Testis (tissue), 3 donors: ENCODE data around the gene OR7A5. TPM values are rescaled to one million over a fixed set of nuclear protein-coding genes. Genes with fewer than 3 reads are reported as not detected.

Experiments used
- DNase-seq: peaks from one replicate; pipeline ENCODE4 v3.0.0-alpha.2; 2019
- H3K27ac ChIP-seq, 2 donors: fragments of 200-600 bp; sonication (generic); one replicate each; pipeline ENCODE4 v1.5.1; 2019
- H3K27me3 ChIP-seq: fragments of 200-600 bp; sonication (generic); one replicate; pipeline ENCODE4 v1.5.1; 2019
- H3K36me3 ChIP-seq: fragments of 200-600 bp; sonication (generic); one replicate; pipeline ENCODE4 v1.5.1; 2017; ENCODE audit warnings: low read depth; ENCODE audit errors: missing control alignments
- H3K4me1 ChIP-seq: fragments of 200-600 bp; sonication (generic); one replicate; pipeline ENCODE4 v1.5.1; 2019
- H3K4me3 ChIP-seq, 2 donors: fragments of 200-600 bp; sonication (generic); one replicate each; pipeline ENCODE4 v1.5.1; 2017 to 2019
- H3K9me3 ChIP-seq: fragments of 200-600 bp; sonication (generic); one replicate; pipeline ENCODE4 v1.5.1; 2017
- CTCF ChIP-seq, 3 experiments: fragments of 450-650 bp in 2 of 3; fragments of 200-600 bp in 1 of 3; sonication (generic) in 1 of 3; IDR thresholded peaks; one replicate each; pipeline ENCODE4 v1.5.1; 2016 to 2019; ENCODE audit warnings: antibody characterized with exemption in 3 of 3, mild to moderate bottlenecking in 2 of 3, moderate library complexity in 1 of 3
- POLR2A ChIP-seq: fragments of 450-650 bp; IDR thresholded peaks from one replicate; pipeline ENCODE4 v1.6.1; 2017; ENCODE audit warnings: antibody characterized with exemption, mild to moderate bottlenecking, moderate library complexity
- WGBS, 2 donors: methylation state at CpG; one replicate each; pipeline ENCODE4 v1.1.5; 2018; 5-methylcytosine and 5-hydroxymethylcytosine counted together
- intact Hi-C: fragments of 100-400 bp; cut with DNase I; formaldehyde crosslinking; loops from one replicate; pipeline ENCODE4 v1.15.1; 2023; ENCODE audit warnings: low total_unique reads
- polyA plus RNA-seq: library from polyadenylated mRNA; stranded (reverse); fragments of 350-450 nt; fragmentation: Illumina TruSeq; extraction: RNeasy Lipid Tissue Mini Kit (QIAGEN cat#74804); gene quantifications from one replicate; pipeline ENCODE4 v1.2.3, GENCODE V29; 2014; ENCODE audit warnings: low read depth, low replicate concordance; ENCODE audit not compliant: insufficient read depth
- total RNA-seq, 2 donors: library from RNA; depleted of rRNA; stranded (reverse); fragments of >200 nt; gene quantifications; one replicate each; pipeline ENCODE4 v1.2.3, GENCODE V29; 2016

Gene OR7A5
- total and polyA plus RNA-seq, 3 donors from 2014 or later = 3.3 to 4.3 (median 3.7) TPM

GRCh38 chr19:14809272-14810057 lies 25.5 kb downstream of the OR7A5 start:
- WGBS, 2 donors = 49 to 55% methylated on average over 9 of the region's 9 CpGs
- DNase-seq = no peak
- Histone ChIP-seq H3K9me3 (no peaks in the 10 kb centered on the region), H3K36me3 (no peaks in the 10 kb centered on the region), H3K27me3 (no peaks in the 10 kb centered on the region), H3K27ac (peak overlapping the region; percentile 37 to 59), H3K4me1 (peaks cover 4% of the 10 kb centered on the region), H3K4me3 (no peak overlapping the region)
- intact Hi-C loops = no loop called here
- TF ChIP-seq POLR2A = no peak
- TF ChIP-seq CTCF (IDR thresholded peaks at IDR 0.05) = no peak

- Histone ChIP-seq H3K4me1 (peaks cover 7% of the 10 kb centered on the region), H3K9me3 (no peaks in the 10 kb centered on the region), H3K4me3 (no peak overlapping the region), H3K27me3 (no peaks in the 10 kb centered on the region), H3K27ac (no peak overlapping the region), H3K36me3 (no peaks in the 10 kb centered on the region)
- 72 to 80% methylated on average over 3 of the region's 3 CpGs for WGBS, 2 donors
- intact Hi-C loops = no loop called here
- TF ChIP-seq POLR2A (no peak), CTCF (IDR thresholded peaks at IDR 0.05) (no peak)
- no peak for DNase-seq
Measured at GRCh38 chr19:14804765-14805164, 30.2 kb downstream of the OR7A5 start.

DNA sequence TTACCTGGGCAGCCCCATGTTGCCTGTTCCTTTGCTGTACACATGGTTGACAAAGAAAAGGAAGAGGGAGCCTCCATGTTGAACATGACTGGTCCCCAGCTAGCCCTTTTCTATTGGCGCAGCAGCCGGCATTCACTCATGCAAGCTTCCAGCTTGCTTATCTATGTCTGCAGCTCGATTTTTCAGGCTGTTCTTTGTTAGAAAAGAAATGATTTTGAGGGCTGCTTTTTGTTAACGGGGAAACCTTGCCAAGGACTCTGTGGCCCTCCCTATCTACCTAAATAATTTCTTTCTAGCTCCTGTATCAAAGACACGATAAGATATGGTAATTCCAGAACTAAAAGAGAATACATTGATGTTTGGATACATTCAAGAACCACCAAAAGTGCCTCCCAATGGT lies 36.2 kb downstream of the OR7A5 start:
- peak overlapping the region; percentile 12 to 70 for H3K27ac ChIP-seq
- H3K4me3 ChIP-seq = no peak overlapping the region
- peaks cover 14% of the 10 kb centered on the region for H3K4me1 ChIP-seq
- H3K27me3 ChIP-seq = no peaks in the 10 kb centered on the region
- TF ChIP-seq CTCF (IDR thresholded peaks at IDR 0.05) (no peak), POLR2A (no peak)
- H3K36me3 ChIP-seq = no peaks in the 10 kb centered on the region
- DNase-seq = peak; percentile 58
- intact Hi-C loops = no loop called here
- WGBS, 2 donors = 51 to 68% methylated on average over 5 of the region's 5 CpGs
- no peaks in the 10 kb centered on the region for H3K9me3 ChIP-seq

- Histone ChIP-seq H3K27me3 (no peaks in the 10 kb centered on the region), H3K9me3 (no peaks in the 10 kb centered on the region), H3K4me3 (no peak overlapping the region), H3K27ac (no peak overlapping the region), H3K36me3 (no peaks in the 10 kb centered on the region), H3K4me1 (peaks cover 14% of the 10 kb centered on the region)
- no peak for DNase-seq
- TF ChIP-seq POLR2A (no peak), CTCF (IDR thresholded peaks at IDR 0.05) (no peak)
- 84 to 95% methylated on average over 11 of the region's 11 CpGs for WGBS, 2 donors
- intact Hi-C loops = no loop called here
Measured at GRCh38 chr19:14796021-14796420, 39.0 kb downstream of the OR7A5 start.
